HG02623 (cell line): ENCODE results near the gene FAM200C.

ENCODE experiments used
- ATAC-seq: cut with Tn5 transposase; IDR thresholded peaks from one replicate; pipeline ENCODE4 v1.9.1; 2021; ENCODE audit warnings: moderate library complexity; ENCODE audit not compliant: unreplicated experiment

Gene FAM200C

GRCh38 chr5:160367885-160368284 is 32.0 kb downstream of the FAM200C start:
- ATAC-seq, result no peak

DNA sequence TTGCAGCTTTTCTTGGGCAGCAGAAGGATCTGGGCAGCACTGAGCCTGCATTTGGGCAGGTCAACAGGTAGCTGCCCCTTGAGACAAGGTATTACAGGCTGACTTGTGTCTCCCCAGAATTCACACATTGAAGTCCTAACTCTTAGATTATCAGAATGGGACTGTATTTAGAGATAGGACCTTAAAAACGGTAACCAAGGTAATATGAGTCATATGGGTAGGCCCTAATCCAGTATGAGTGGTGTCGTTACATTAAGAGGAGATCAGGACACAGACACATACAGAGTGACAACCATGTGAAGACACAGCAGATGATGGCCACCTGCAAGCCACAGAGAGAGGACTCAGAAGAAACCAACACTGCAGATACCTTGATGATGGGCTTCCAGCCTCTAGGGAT is 32.6 kb downstream of the FAM200C start:
- ATAC-seq, result no peak

- no peak for ATAC-seq
Observed at GRCh38 chr5:160366230-160366629, 33.6 kb downstream of the FAM200C start.

DNA sequence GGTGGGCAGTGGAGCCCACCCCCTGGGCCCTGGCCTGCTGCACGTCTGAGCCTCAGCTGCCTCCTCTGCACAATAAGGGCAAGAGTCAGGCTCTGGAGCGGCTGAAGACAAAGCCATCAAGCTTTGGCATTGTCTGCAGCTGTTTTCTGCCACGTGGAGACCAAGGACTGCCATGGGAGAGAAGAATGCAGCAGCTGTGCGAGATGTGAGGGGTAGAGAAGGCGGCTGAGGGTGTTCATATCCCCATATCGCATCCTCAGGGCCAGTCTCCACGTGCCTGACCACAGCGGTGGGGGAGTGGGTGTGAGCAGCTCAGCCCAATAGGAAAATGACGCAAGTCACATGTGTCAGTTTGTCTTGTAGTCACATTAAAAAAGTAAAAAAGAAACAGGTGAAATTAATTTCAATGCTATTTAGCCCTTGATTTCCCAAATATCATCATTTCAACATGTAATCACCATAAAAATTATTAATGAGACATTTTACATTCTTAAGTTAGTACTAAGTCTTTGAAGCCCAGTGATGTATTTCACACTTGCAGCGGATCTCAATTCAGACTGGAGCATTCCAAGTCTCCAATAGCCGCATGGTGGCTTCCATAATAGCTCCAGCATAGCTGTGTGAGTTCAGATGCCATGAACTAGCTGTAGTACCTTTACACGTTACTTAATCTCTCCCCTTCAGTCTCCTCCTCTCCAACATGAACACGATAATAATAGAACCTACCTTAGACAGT is 36.0 kb downstream of the FAM200C start:
- ATAC-seq, result no peak

DNA sequence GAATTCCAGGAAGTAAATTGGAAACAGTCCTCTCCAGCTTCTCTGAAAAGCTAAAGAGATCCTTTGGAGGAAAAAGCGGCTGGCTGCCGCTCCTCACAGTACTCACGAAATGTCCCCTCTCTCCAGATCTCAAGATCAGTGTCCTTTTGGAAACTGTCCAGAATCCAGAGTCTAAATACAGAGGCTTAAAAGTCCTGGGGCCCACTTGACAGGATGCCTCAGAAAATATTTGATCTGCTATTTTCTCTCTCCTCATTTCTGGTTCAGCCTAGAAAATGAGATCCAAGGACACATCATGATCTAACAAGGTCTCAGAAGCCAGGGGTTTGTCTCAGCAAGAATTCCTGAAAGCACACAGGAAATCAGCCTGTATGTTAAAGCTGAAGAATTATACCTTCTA is 36.6 kb downstream of the FAM200C start:
- no peak for ATAC-seq

GRCh38 chr5:160361624-160362228 is 38.1 kb downstream of the FAM200C start:
- no peak for ATAC-seq

DNA sequence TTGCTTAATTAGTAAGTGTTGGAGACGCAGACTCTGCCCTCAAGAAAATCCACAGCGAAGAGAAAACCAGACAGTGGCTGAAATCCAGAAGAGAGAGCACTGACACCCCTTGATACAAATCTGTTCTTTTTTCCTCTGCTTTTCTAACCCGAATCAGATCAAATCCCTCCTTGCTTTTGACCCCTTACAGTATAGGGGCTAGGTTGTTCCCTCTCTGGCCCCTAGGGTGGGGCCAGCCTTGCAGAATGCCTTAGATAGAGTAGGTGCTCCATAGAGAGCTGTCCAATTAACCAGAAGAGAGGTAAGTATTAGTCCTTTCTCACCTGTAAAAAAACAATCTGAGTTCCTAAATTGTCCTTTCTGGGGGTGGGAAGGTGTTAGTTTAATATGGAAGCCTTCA is 39.5 kb downstream of the FAM200C start:
- no peak for ATAC-seq

DNA sequence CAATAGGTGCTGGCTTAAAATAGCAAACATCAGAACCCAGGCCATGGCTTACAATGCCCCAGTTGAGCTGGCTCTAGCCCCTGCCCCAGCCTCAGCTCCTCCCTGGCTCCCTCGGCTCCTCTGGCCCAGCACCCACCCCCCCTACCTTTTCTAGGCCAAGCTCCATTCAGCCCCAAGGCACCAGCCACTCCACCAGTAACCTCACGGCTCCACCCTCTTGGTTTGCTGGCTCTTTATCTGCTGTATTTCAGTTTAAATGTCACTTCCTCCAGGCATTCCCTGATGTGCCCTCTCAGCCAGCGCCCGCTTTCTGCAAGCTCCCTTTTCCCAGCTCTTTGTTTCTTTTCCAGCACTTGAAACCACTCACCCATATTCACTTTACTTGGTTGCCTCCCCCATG is 40.0 kb downstream of the FAM200C start:
- ATAC-seq, result no peak

GRCh38 chr5:160359242-160359641 is 40.6 kb downstream of the FAM200C start:
- ATAC-seq, result no peak

- ATAC-seq, result no peak
Observed at GRCh38 chr5:160357861-160358411, 41.9 kb downstream of the FAM200C start.

DNA sequence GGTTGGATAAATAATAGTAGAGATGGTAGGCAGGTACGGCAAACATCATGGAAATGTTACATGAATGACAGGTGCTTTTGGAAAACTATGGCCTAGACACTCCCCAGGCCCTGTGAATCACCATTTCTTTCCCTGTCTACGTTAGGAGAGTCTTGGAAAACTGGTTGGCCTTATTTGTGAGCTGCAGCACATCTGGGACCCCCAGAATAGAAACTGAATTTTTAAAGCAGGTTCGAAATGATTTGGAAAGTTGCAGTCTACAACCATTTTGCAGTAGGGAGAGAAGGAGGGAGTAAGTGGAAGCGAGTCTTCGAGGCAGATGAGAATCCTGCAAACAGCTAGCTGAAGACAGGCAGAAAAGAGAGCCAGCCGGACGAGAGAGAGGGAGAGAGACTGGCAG is 42.5 kb downstream of the FAM200C start:
- ATAC-seq, result no peak

GRCh38 chr5:160356550-160357347 is 43.1 kb downstream of the FAM200C start:
- no peak for ATAC-seq

DNA sequence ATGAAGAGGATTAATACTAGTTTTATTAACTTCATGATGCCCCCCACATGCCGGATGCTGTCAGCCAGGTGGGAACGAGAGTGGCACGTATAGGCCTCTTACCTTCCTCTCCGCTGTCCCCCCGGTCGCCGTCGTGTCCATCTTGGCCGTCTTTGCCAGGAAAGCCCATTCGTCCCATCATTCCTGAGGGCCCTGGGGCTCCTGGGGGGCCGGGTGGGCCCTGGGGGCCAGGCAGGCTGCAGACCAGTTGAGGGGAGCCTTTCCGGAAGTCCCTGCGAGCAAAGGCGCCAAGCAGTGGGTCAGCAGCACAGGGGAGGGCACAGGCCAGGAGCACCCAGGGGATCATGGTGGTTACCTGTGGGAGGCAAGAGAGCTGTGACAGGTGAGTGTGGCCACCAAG is 45.2 kb downstream of the FAM200C start:
- ATAC-seq, result no peak

GRCh38 chr5:160353379-160353778 is 46.5 kb downstream of the FAM200C start:
- no peak for ATAC-seq

GRCh38 chr5:160352308-160352707 is 47.5 kb downstream of the FAM200C start:
- no peak for ATAC-seq

- no peak for ATAC-seq
Observed at GRCh38 chr5:160349935-160350303, 49.9 kb downstream of the FAM200C start.

- no peak for ATAC-seq
Observed at GRCh38 chr5:160349249-160349934, 50.5 kb downstream of the FAM200C start.

DNA sequence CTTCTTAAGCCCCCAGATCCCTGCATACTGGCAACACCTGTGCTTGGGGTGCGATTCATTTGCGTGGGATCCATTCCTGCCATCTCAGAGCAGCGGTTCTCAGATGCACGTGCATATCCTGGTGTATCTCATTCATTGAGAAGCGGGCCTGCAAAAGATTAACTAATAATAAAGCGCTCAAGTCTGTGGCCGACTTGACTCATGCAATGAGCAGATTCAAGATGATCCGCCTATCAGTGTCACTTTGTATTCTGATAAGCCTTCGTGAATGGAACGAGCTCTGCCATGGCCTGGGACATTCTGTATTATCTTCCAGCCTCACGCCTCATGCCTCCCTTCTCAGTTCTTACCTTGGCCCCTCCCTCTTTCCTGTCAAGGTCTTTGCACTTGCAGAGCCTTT is 51.8 kb downstream of the FAM200C start:
- no peak for ATAC-seq

DNA sequence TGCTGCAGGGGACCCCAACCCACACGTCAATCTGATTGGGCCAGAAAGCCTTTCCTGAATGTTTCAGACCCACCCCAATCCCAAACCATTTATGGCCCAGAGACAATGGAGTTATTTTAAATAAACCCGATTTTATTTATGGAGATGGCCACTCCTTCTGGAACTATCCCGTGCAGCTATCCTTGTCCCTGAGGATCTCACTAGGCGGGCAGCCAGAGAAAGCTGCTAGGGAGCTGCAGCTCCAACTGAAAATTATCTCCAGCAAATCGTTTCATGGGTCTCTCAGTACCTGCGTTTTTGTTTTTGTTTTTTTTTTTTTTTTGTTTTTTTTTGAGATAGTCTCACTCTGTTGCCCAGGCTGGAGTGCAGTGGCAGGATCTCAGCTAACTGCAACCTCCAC is 52.4 kb downstream of the FAM200C start:
- ATAC-seq, result no peak
